Measurements from ENCODE around the gene CREB3L2.

DNA sequence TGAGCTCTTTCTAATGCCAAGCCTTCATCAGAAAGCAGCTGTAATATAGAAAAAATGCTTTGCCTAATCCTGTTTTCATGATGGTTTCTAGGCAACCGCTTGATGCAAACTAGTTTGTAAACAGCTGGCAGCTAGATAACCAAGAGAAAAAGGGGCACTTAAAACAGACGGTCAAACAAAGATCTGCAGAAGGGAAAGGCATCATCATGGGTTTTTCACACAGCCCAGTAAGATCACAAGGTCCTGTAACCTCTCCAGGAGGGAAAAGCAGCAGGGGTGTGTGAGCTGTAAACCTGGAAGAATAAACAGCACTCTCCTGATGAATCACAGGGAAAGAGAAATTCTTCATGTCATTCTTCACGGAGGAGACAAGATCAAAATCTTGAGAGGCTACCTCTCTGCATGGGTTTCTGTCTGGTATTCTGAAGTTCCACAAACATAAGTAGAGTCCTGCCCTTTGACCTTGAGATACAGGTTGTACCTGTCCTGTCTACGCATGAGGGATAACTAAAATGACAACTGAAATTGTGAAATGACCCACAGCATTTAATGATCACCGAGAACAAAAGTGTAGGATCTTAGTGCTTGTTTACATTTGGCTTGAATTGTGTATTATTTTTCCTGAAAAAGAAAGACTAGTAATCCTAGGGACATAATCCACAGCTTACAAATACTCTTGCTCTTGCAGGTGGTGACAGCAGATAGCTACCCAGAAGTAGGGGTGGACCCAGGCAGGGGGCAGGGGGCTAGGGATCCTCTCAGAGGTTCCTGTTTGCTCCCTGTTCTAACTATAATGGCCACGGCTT, 48.0 kb downstream of the CREB3L2 start:
- TF ChIP-seq, protein P1, sequence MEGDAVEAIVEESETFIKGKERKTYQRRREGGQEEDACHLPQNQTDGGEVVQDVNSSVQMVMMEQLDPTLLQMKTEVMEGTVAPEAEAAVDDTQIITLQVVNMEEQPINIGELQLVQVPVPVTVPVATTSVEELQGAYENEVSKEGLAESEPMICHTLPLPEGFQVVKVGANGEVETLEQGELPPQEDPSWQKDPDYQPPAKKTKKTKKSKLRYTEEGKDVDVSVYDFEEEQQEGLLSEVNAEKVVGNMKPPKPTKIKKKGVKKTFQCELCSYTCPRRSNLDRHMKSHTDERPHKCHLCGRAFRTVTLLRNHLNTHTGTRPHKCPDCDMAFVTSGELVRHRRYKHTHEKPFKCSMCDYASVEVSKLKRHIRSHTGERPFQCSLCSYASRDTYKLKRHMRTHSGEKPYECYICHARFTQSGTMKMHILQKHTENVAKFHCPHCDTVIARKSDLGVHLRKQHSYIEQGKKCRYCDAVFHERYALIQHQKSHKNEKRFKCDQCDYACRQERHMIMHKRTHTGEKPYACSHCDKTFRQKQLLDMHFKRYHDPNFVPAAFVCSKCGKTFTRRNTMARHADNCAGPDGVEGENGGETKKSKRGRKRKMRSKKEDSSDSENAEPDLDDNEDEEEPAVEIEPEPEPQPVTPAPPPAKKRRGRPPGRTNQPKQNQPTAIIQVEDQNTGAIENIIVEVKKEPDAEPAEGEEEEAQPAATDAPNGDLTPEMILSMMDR (IDR thresholded peaks at IDR 0.05): no peak
- no peak for TF ChIP-seq POLR2A (IDR thresholded peaks at IDR 0.05)

Measured in ovary (tissue), 3 donors.